ENCODE measurements around the gene MBD6. TPM values are rescaled to one million over a fixed set of nuclear protein-coding genes. Genes with fewer than 3 reads are reported as not detected.

The MBD6 gene
- total and polyA plus RNA-seq, 2 of the 8 experiments (the other 6 are each of a cell fraction or from before 2014, with no cell fraction given) = 3.9 to 32.3 TPM

- TF ChIP-seq, protein P1, sequence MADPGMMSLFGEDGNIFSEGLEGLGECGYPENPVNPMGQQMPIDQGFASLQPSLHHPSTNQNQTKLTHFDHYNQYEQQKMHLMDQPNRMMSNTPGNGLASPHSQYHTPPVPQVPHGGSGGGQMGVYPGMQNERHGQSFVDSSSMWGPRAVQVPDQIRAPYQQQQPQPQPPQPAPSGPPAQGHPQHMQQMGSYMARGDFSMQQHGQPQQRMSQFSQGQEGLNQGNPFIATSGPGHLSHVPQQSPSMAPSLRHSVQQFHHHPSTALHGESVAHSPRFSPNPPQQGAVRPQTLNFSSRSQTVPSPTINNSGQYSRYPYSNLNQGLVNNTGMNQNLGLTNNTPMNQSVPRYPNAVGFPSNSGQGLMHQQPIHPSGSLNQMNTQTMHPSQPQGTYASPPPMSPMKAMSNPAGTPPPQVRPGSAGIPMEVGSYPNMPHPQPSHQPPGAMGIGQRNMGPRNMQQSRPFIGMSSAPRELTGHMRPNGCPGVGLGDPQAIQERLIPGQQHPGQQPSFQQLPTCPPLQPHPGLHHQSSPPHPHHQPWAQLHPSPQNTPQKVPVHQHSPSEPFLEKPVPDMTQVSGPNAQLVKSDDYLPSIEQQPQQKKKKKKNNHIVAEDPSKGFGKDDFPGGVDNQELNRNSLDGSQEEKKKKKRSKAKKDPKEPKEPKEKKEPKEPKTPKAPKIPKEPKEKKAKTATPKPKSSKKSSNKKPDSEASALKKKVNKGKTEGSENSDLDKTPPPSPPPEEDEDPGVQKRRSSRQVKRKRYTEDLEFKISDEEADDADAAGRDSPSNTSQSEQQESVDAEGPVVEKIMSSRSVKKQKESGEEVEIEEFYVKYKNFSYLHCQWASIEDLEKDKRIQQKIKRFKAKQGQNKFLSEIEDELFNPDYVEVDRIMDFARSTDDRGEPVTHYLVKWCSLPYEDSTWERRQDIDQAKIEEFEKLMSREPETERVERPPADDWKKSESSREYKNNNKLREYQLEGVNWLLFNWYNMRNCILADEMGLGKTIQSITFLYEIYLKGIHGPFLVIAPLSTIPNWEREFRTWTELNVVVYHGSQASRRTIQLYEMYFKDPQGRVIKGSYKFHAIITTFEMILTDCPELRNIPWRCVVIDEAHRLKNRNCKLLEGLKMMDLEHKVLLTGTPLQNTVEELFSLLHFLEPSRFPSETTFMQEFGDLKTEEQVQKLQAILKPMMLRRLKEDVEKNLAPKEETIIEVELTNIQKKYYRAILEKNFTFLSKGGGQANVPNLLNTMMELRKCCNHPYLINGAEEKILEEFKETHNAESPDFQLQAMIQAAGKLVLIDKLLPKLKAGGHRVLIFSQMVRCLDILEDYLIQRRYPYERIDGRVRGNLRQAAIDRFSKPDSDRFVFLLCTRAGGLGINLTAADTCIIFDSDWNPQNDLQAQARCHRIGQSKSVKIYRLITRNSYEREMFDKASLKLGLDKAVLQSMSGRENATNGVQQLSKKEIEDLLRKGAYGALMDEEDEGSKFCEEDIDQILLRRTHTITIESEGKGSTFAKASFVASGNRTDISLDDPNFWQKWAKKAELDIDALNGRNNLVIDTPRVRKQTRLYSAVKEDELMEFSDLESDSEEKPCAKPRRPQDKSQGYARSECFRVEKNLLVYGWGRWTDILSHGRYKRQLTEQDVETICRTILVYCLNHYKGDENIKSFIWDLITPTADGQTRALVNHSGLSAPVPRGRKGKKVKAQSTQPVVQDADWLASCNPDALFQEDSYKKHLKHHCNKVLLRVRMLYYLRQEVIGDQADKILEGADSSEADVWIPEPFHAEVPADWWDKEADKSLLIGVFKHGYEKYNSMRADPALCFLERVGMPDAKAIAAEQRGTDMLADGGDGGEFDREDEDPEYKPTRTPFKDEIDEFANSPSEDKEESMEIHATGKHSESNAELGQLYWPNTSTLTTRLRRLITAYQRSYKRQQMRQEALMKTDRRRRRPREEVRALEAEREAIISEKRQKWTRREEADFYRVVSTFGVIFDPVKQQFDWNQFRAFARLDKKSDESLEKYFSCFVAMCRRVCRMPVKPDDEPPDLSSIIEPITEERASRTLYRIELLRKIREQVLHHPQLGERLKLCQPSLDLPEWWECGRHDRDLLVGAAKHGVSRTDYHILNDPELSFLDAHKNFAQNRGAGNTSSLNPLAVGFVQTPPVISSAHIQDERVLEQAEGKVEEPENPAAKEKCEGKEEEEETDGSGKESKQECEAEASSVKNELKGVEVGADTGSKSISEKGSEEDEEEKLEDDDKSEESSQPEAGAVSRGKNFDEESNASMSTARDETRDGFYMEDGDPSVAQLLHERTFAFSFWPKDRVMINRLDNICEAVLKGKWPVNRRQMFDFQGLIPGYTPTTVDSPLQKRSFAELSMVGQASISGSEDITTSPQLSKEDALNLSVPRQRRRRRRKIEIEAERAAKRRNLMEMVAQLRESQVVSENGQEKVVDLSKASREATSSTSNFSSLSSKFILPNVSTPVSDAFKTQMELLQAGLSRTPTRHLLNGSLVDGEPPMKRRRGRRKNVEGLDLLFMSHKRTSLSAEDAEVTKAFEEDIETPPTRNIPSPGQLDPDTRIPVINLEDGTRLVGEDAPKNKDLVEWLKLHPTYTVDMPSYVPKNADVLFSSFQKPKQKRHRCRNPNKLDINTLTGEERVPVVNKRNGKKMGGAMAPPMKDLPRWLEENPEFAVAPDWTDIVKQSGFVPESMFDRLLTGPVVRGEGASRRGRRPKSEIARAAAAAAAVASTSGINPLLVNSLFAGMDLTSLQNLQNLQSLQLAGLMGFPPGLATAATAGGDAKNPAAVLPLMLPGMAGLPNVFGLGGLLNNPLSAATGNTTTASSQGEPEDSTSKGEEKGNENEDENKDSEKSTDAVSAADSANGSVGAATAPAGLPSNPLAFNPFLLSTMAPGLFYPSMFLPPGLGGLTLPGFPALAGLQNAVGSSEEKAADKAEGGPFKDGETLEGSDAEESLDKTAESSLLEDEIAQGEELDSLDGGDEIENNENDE (IDR thresholded peaks at IDR 0.05; ENCODE audit: insufficient replicate concordance, low read length) = no peak
- TF ChIP-seq RBBP5 (IDR thresholded peaks at IDR 0.05; ENCODE audit: borderline replicate concordance, low read depth, low read length) = no peak
- TF ChIP-seq KDM4A (IDR thresholded peaks at IDR 0.05; ENCODE audit: low read depth, low read length, severe bottlenecking) = no peak
Observed at GRCh38 chr12:57564178-57564740, 41.6 kb downstream of the MBD6 start (continued).

All from H1 (cell line).